MM.1S (cell line): ENCODE data around the gene L1TD1.

Experiments used
- DNase-seq: peaks from one replicate; pipeline ENCODE4 v3.0.0-alpha.2; 2015
- H2AFZ ChIP-seq: fragments of 300-600 bp; sonication (generic); 2 replicates; pipeline ENCODE4 v1.6.0; 2016; ENCODE audit warnings: antibody characterized with exemption, low read length
- H3F3A ChIP-seq: fragments of 300-600 bp; sonication (generic); 2 replicates; pipeline ENCODE4 v1.6.1; 2016; ENCODE audit warnings: mild to moderate bottlenecking, antibody characterized with exemption, low read length, moderate library complexity, mixed read lengths; ENCODE audit not compliant: insufficient read depth
- H3K27ac ChIP-seq: fragments of 300-600 bp; sonication (generic); 2 replicates; pipeline ENCODE4 v1.5.1; 2016; ENCODE audit warnings: mild to moderate bottlenecking, low read length
- H3K27me3 ChIP-seq: fragments of 300-600 bp; sonication (generic); replicated peaks from 2 replicates; pipeline ENCODE4 v1.6.0; 2016; ENCODE audit warnings: low read length; ENCODE audit not compliant: insufficient read depth
- H3K36me3 ChIP-seq: fragments of 300-600 bp; sonication (generic); replicated peaks from 2 replicates; pipeline ENCODE4 v1.6.1; 2016; ENCODE audit warnings: mild to moderate bottlenecking, low read length, mixed read lengths; ENCODE audit not compliant: insufficient read depth
- H3K4me1 ChIP-seq: fragments of 300-600 bp; sonication (generic); 2 replicates; pipeline ENCODE4 v1.6.1; 2016; ENCODE audit warnings: low read length, mixed read lengths
- H3K4me2 ChIP-seq: fragments of 300-600 bp; sonication (generic); 2 replicates; pipeline ENCODE4 v1.6.0; 2016; ENCODE audit warnings: low read depth, low read length
- H3K4me3 ChIP-seq: fragments of 300-600 bp; sonication (generic); 2 replicates; pipeline ENCODE4 v1.5.1; 2016; ENCODE audit warnings: low read length, mixed read lengths
- H3K79me2 ChIP-seq: fragments of 300-600 bp; sonication (generic); 2 replicates; pipeline ENCODE4 v1.6.1; 2016; ENCODE audit warnings: mixed run types, low read length, mixed read lengths
- H3K9ac ChIP-seq: fragments of 300-600 bp; sonication (generic); 2 replicates; pipeline ENCODE4 v1.6.1; 2016; ENCODE audit warnings: low read length, mixed read lengths
- H3K9me2 ChIP-seq: fragments of 300-600 bp; sonication (generic); replicated peaks from 2 replicates; pipeline ENCODE4 v1.6.1; 2016; ENCODE audit warnings: mild to moderate bottlenecking, low read length, mixed read lengths; ENCODE audit not compliant: insufficient read depth
- H3K9me3 ChIP-seq: fragments of 300-600 bp; sonication (generic); replicated peaks from 2 replicates; pipeline ENCODE4 v1.6.1; 2016; ENCODE audit warnings: mild to moderate bottlenecking, low read length, mixed read lengths; ENCODE audit not compliant: insufficient read depth
- H4K20me1 ChIP-seq: fragments of 300-600 bp; sonication (generic); 2 replicates; pipeline ENCODE4 v1.6.1; 2016; ENCODE audit warnings: mild to moderate bottlenecking, low read length, moderate library complexity, mixed read lengths; ENCODE audit not compliant: insufficient read depth
- EZH2 ChIP-seq: fragments of 300-600 bp; sonication (generic); optimal IDR thresholded peaks from 2 replicates; pipeline ENCODE3; 2017; ENCODE audit warnings: low read depth, mild to moderate bottlenecking, antibody characterized with exemption, low read length, mixed read lengths
- EZH2phosphoT487 ChIP-seq: fragments of 300-600 bp; sonication (generic); IDR thresholded peaks from 2 replicates; pipeline ENCODE4 v1.6.1; 2018; ENCODE audit warnings: antibody characterized with exemption, low read length
- TF ChIP-seq, protein P1 (sequence below): fragments of 300-600 bp; sonication (generic); IDR thresholded peaks from 2 replicates; pipeline ENCODE4 v1.5.1; 2016; ENCODE audit warnings: antibody characterized with exemption, low read length, mixed read lengths

The L1TD1 gene

DNA sequence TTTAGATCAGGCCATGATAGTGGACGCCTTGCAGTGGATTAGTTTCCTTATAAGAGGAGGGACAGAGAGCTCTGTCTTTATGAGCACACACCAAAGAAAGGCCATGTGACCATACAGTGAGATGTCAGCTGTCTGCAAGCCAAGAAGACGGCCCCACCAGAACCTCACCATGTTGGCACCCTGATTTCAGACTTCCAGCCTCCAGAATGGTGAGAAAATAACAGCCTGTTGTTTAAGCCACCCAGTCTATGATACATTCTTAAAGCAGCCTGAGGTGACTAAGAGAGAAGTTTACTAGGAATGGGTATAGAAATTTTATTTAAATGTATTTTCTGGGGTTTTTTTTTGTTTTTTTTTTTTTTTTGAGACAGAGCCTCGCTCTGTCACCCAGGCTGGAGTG, 29.5 kb downstream of the L1TD1 start:
- H3K27ac ChIP-seq = no peak overlapping the region
- H2AFZ ChIP-seq = no peak overlapping the region
- no peak overlapping the region for H3K4me2 ChIP-seq
- no peaks in the 10 kb centered on the region for H3K9me3 ChIP-seq
- no peak overlapping the region for H3K4me3 ChIP-seq
- no peaks in the 10 kb centered on the region for H3F3A ChIP-seq
- no peaks in the 10 kb centered on the region for H3K36me3 ChIP-seq
- TF ChIP-seq, protein P1, sequence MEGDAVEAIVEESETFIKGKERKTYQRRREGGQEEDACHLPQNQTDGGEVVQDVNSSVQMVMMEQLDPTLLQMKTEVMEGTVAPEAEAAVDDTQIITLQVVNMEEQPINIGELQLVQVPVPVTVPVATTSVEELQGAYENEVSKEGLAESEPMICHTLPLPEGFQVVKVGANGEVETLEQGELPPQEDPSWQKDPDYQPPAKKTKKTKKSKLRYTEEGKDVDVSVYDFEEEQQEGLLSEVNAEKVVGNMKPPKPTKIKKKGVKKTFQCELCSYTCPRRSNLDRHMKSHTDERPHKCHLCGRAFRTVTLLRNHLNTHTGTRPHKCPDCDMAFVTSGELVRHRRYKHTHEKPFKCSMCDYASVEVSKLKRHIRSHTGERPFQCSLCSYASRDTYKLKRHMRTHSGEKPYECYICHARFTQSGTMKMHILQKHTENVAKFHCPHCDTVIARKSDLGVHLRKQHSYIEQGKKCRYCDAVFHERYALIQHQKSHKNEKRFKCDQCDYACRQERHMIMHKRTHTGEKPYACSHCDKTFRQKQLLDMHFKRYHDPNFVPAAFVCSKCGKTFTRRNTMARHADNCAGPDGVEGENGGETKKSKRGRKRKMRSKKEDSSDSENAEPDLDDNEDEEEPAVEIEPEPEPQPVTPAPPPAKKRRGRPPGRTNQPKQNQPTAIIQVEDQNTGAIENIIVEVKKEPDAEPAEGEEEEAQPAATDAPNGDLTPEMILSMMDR = no peak
- TF ChIP-seq EZH2 (no peak), EZH2phosphoT487 (no peak)
- no peak overlapping the region for H3K9ac ChIP-seq
- no peaks in the 10 kb centered on the region for H4K20me1 ChIP-seq
- DNase-seq = no peak
- H3K9me2 ChIP-seq = no peaks in the 10 kb centered on the region
- no peaks in the 10 kb centered on the region for H3K27me3 ChIP-seq
- H3K79me2 ChIP-seq = no peaks in the 10 kb centered on the region
- H3K4me1 ChIP-seq = no peaks in the 10 kb centered on the region

DNA sequence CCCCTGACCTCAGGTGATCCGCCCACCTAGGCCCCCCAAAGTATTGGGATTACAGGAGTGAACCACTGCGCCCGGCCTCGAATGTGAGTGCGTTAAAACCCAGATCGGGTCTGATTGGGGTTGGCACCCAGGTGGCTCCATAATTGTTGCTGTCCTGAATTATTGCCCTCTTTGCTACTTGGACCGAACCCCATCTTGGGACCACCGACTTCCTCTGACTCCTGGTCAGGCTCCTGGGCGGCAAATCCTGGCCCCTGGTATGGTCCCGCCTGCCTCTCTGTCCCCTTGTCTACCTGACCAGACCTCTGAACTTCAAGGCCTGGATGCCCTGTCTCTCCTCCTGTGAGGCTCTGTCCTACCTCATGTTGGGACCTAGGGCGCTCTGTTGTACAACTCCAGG, 32.8 kb downstream of the L1TD1 start:
- H3K4me2 ChIP-seq = no peak overlapping the region
- H2AFZ ChIP-seq = no peak overlapping the region
- H3K36me3 ChIP-seq = no peaks in the 10 kb centered on the region
- no peaks in the 10 kb centered on the region for H4K20me1 ChIP-seq
- no peaks in the 10 kb centered on the region for H3K9me2 ChIP-seq
- H3K9ac ChIP-seq = no peak overlapping the region
- no peaks in the 10 kb centered on the region for H3K27me3 ChIP-seq
- no peaks in the 10 kb centered on the region for H3K79me2 ChIP-seq
- no peak for DNase-seq
- H3K4me1 ChIP-seq = no peaks in the 10 kb centered on the region
- TF ChIP-seq, protein P1 = no peak
- TF ChIP-seq EZH2 = no peak
- no peak for TF ChIP-seq EZH2phosphoT487
- H3K27ac ChIP-seq = no peak overlapping the region
- no peaks in the 10 kb centered on the region for H3K9me3 ChIP-seq
- no peak overlapping the region for H3K4me3 ChIP-seq
- H3F3A ChIP-seq = no peaks in the 10 kb centered on the region

DNA sequence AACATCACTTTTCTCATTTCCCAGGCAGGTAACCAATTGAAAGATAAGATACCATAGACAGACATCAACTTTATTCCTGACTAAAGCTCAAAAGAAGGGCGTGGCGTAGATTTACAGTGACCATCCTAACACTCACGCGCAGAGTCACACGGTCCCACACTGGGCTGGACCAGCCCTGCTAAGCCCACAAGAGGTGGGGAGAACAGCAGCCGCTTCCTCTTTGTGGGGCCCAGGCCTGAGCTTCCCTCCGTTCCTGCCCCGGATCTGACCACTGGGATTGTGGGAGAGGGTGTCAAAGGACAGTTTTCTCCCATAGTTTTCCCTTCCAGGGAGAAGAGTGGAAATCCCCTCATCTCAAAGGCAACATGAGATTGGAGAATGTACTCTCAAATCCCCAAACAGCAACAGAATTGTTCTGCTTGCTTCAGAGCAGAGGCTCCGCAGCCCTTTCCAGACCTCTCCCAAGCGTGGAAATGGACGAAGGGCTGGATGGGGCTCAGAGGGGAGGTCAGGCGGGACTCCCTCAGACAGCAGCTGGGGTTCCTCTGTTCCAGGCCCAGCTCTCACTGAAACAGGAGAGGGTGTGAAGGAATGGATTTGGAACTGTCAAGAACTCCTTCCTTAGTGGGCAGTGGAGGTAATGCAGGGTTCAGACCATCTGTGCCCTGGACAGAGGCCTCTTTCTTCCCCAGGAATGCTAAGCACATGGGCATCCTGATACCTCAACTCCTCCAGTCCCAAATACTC, 33.7 kb downstream of the L1TD1 start:
- Histone ChIP-seq H3K36me3 (no peaks in the 10 kb centered on the region), H3K9me3 (no peaks in the 10 kb centered on the region), H3F3A (no peaks in the 10 kb centered on the region), H3K27ac (no peak overlapping the region), H3K4me1 (no peaks in the 10 kb centered on the region), H3K79me2 (no peaks in the 10 kb centered on the region), H3K27me3 (no peaks in the 10 kb centered on the region), H3K4me2 (no peak overlapping the region), H3K9ac (no peak overlapping the region), H3K9me2 (no peaks in the 10 kb centered on the region), H4K20me1 (no peaks in the 10 kb centered on the region), H3K4me3 (no peak overlapping the region), H2AFZ (no peak overlapping the region)
- no peak for TF ChIP-seq EZH2
- no peak for DNase-seq

DNA sequence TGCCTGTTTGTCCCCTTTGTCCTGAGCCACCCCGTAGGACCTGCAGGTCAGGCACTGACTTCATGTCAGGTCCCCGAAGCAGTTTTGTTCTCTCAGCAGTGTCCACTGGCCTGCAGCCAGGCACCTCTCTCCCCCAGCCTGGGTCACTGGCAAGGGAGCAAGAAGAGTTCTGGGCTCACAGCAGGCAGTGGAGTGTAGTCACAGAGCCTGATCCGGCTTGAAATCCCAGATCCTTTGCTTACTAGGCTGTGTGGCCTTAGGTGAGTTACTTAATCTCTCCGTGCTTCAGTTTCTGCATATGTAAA, 34.2 kb downstream of the L1TD1 start:
- H2AFZ ChIP-seq = no peak overlapping the region
- no peak overlapping the region for H3K4me2 ChIP-seq
- no peak overlapping the region for H3K4me3 ChIP-seq
- H3K79me2 ChIP-seq = no peaks in the 10 kb centered on the region
- H3K9me3 ChIP-seq = no peaks in the 10 kb centered on the region
- H3K27ac ChIP-seq = no peak overlapping the region
- no peaks in the 10 kb centered on the region for H3F3A ChIP-seq
- no peaks in the 10 kb centered on the region for H4K20me1 ChIP-seq
- no peaks in the 10 kb centered on the region for H3K4me1 ChIP-seq
- no peaks in the 10 kb centered on the region for H3K9me2 ChIP-seq
- H3K27me3 ChIP-seq = no peaks in the 10 kb centered on the region
- no peak overlapping the region for H3K9ac ChIP-seq
- H3K36me3 ChIP-seq = no peaks in the 10 kb centered on the region
- no peak for TF ChIP-seq EZH2
- TF ChIP-seq, protein P1 = no peak
- TF ChIP-seq EZH2phosphoT487 = no peak
- no peak for DNase-seq
